DOHH2 (cell line): ENCODE data around the gene REXO1.

Experiments
- H3F3A ChIP-seq: fragments of 200-600 bp; sonication (generic), shearing (Covaris generic); 2 replicates; pipeline ENCODE4 v1.6.0; 2016; ENCODE audit warnings: antibody characterized with exemption, mild to moderate bottlenecking; ENCODE audit not compliant: control insufficient read depth, insufficient read depth
- H3K27ac ChIP-seq: fragments of 200-600 bp; sonication (generic); 2 replicates; pipeline ENCODE4 v1.5.1; 2014; ENCODE audit warnings: low read depth, mild to moderate bottlenecking, low read length, moderate library complexity
- H3K27me3 ChIP-seq: fragments of 200-600 bp; sonication (generic); 2 replicates; pipeline ENCODE4 v1.6.1; 2014; ENCODE audit warnings: mild to moderate bottlenecking, low read length, mixed read lengths; ENCODE audit not compliant: control insufficient read depth
- H3K36me3 ChIP-seq: fragments of 200-600 bp; sonication (generic); 2 replicates; pipeline ENCODE4 v1.6.1; 2014; ENCODE audit warnings: mild to moderate bottlenecking, low read length, moderate library complexity, mixed read lengths; ENCODE audit not compliant: control insufficient read depth
- H3K4me1 ChIP-seq: fragments of 200-600 bp; sonication (generic); 2 replicates; pipeline ENCODE4 v1.6.1; 2014; ENCODE audit warnings: mild to moderate bottlenecking, low read length, mixed read lengths; ENCODE audit not compliant: control insufficient read depth
- H3K4me2 ChIP-seq: fragments of 200-600 bp; sonication (generic); 2 replicates; pipeline ENCODE4 v1.6.0; 2014; ENCODE audit warnings: mild to moderate bottlenecking, low read length, moderate library complexity
- H3K4me3 ChIP-seq: fragments of 200-600 bp; sonication (generic); 2 replicates; pipeline ENCODE4 v1.5.1; 2014; ENCODE audit warnings: mild to moderate bottlenecking, low read length, mixed read lengths
- H3K79me2 ChIP-seq: fragments of 200-600 bp; sonication (generic); 2 replicates; pipeline ENCODE4 v1.6.1; 2014; ENCODE audit warnings: mild to moderate bottlenecking, low read length, mixed read lengths; ENCODE audit not compliant: control insufficient read depth
- H3K9me2 ChIP-seq: fragments of 200-600 bp; sonication (generic); replicated peaks from 2 replicates; pipeline ENCODE4 v1.6.1; 2014; ENCODE audit warnings: mild to moderate bottlenecking, low read length, mixed read lengths; ENCODE audit not compliant: control insufficient read depth
- H3K9me3 ChIP-seq: fragments of 200-600 bp; sonication (generic); 2 replicates; pipeline ENCODE4 v1.6.1; 2014; ENCODE audit warnings: antibody characterized with exemption, low read length, mixed read lengths; ENCODE audit not compliant: control insufficient read depth, insufficient read depth
- H4K20me1 ChIP-seq: fragments of 200-600 bp; sonication (generic); 2 replicates; pipeline ENCODE4 v1.6.0; 2014; ENCODE audit warnings: low read depth, mild to moderate bottlenecking, antibody characterized with exemption, low read length, moderate library complexity; ENCODE audit not compliant: control insufficient read depth, insufficient read depth
- EZH2phosphoT487 ChIP-seq: fragments of 200-600 bp; sonication (generic); IDR thresholded peaks from 2 replicates; pipeline ENCODE4 v1.6.1; 2017; ENCODE audit warnings: borderline replicate concordance, mild to moderate bottlenecking, antibody characterized with exemption, low read length, moderate library complexity, mixed read lengths
- TF ChIP-seq, protein P1 (sequence below): fragments of 200-600 bp; sonication (generic); IDR thresholded peaks from one replicate; pipeline ENCODE4 v1.5.1; 2014; ENCODE audit warnings: antibody characterized with exemption, mild to moderate bottlenecking, low read depth, low read length; ENCODE audit not compliant: poor library complexity, severe bottlenecking

The REXO1 gene

DNA sequence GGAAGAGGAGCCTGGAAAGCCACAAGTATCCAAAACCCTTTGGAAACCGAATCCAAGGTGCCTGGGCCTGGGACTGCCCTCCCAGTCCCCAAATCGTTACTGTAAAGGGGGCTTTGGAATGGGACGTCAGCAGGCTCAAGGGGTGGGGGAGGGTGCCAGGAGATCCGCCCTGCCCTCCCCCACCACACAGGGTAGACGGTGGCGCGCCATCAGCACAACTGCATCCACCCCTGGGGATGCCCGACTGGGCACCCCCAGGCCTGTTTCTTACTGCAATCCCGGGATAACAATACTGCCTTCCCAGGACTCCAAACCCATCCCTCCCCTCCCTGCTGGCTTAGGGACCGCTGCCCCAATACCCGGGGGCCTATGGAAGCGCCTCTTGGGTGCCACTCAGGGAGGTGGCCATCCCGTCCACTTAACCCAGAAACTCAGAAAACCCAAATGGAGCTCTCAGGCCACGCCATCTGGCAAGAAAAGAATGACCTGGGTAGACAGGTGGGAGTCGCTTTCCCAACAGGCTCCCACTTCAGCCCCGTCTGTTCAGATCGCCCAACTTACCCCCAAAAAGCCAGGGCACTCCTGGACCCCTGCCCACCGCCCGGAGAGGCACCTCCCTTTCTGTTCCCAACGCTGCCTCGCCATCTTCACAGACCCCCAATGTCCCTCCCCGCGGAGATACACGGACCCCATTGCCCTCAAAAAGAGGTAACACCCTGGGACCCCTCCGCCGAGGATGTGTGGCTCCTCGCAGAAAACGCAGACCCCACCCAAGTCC lies 12.7 kb upstream of the REXO1 start:
- Histone ChIP-seq H3K9me2 (no peaks in the 10 kb centered on the region), H3F3A (peaks cover 13% of the 10 kb centered on the region), H3K27ac (no peak overlapping the region), H3K27me3 (no peaks in the 10 kb centered on the region), H3K79me2 (peaks cover 77% of the 10 kb centered on the region), H3K9me3 (no peaks in the 10 kb centered on the region), H3K4me1 (peaks cover 71% of the 10 kb centered on the region), H3K4me2 (peak overlapping the region; percentile 83), H3K4me3 (peak overlapping the region; percentile 80), H3K36me3 (peaks cover 8% of the 10 kb centered on the region; the same call in 1 of the 2 replicates), H4K20me1 (0 out of 2 replicates have a peak, but pooled peaks cover 4% of the 10 kb centered on the region)
- TF ChIP-seq, protein P1, sequence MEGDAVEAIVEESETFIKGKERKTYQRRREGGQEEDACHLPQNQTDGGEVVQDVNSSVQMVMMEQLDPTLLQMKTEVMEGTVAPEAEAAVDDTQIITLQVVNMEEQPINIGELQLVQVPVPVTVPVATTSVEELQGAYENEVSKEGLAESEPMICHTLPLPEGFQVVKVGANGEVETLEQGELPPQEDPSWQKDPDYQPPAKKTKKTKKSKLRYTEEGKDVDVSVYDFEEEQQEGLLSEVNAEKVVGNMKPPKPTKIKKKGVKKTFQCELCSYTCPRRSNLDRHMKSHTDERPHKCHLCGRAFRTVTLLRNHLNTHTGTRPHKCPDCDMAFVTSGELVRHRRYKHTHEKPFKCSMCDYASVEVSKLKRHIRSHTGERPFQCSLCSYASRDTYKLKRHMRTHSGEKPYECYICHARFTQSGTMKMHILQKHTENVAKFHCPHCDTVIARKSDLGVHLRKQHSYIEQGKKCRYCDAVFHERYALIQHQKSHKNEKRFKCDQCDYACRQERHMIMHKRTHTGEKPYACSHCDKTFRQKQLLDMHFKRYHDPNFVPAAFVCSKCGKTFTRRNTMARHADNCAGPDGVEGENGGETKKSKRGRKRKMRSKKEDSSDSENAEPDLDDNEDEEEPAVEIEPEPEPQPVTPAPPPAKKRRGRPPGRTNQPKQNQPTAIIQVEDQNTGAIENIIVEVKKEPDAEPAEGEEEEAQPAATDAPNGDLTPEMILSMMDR = no peak
- TF ChIP-seq EZH2phosphoT487 = no peak

DNA sequence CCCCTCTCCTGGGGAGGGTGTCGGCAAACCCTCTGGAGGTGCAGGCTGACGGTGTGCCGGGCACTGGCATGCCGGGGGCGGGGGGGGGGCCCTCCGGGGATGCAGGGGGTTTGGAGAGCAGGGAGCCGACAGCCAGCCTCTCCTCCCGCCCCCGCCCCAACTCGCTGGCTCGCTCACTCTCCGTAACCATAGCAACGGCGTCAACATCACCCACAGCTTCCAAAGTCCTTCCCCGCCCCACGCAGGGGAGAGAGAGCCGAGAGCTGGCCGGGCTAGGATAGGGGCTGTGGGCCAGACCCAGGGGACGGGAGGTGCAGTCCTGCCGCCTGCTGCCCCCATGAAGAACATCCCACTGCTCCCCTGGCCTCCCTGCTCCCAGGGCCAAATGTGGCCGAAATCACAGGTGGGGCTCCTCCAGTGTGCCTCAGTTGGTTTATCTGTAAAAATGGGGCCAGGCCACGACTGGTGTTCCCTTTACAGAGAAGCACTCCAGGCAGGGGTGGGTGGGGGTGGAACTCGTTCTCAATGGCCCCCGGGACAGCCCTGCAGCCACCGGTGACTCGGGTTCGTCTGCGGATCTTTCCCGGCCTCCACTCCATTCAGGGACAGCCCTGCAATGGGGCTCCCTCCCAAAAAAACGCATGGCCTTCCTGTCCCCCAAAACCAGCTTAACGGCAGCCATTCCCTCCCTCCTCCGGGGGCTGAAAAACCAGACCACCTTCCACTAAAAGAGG lies 11.9 kb upstream of the REXO1 start:
- Histone ChIP-seq H3K36me3 (peaks cover 3% of the 10 kb centered on the region; the same call in 1 of the 2 replicates), H3K9me2 (no peaks in the 10 kb centered on the region), H3K27me3 (no peaks in the 10 kb centered on the region), H3K4me3 (peak overlapping the region; percentile 34; the same call in 1 of the 2 replicates), H3F3A (peaks cover 18% of the 10 kb centered on the region), H3K79me2 (peaks cover 78% of the 10 kb centered on the region), H3K9me3 (no peaks in the 10 kb centered on the region), H3K4me2 (peak overlapping the region; percentile 83), H3K4me1 (peaks cover 76% of the 10 kb centered on the region), H3K27ac (no peak overlapping the region), H4K20me1 (0 out of 2 replicates have a peak, but pooled peaks cover 10% of the 10 kb centered on the region)
- TF ChIP-seq, protein P1 = no peak
- no peak for TF ChIP-seq EZH2phosphoT487

DNA sequence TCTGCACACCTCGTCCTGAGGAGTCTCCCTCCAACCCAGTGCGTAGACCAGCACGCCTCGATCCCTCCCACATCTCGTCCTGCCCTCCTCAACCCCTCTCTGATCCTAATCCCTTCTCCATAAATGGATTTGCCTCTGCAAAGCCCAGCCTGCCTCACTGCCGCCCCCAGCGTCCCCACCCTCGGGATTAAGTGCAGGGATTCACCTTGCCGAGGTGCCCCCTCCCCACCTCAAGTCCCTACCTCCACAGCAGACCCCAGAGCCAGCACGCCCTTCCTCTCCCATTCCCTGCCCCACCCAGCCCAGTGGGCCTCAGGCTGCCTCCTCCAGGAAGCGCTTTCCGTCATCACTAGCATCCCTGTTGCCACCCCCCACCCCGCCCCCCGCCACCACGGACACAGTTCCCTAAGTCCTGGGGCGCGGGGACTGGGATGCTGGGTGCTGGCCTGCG lies 11.1 kb upstream of the REXO1 start:
- H4K20me1 ChIP-seq = 0 out of 2 replicates have a peak, but pooled peaks cover 10% of the 10 kb centered on the region
- no peak for TF ChIP-seq EZH2phosphoT487
- H3K4me2 ChIP-seq = peak overlapping the region; percentile 83
- peaks cover 78% of the 10 kb centered on the region for H3K4me1 ChIP-seq
- no peaks in the 10 kb centered on the region for H3K9me2 ChIP-seq
- no peaks in the 10 kb centered on the region for H3K27me3 ChIP-seq
- H3K79me2 ChIP-seq = peaks cover 83% of the 10 kb centered on the region
- peaks cover 18% of the 10 kb centered on the region for H3F3A ChIP-seq
- H3K9me3 ChIP-seq = no peaks in the 10 kb centered on the region
- H3K36me3 ChIP-seq = peaks cover 2% of the 10 kb centered on the region; the same call in 1 of the 2 replicates
- H3K4me3 ChIP-seq = no peak overlapping the region
- no peak overlapping the region for H3K27ac ChIP-seq
